ENCODE results near the gene SLX4IP. TPM values are rescaled to one million over a fixed set of nuclear protein-coding genes. Genes with fewer than 3 reads are reported as not detected.

Gene SLX4IP
- polyA plus RNA-seq, 1 experiment: 2.8 TPM

GRCh38 chr20:10501402-10501801, 66.3 kb downstream of the SLX4IP start:
- Histone ChIP-seq H3K9me3 (ENCODE audit: control insufficient read depth, insufficient read depth, low read length) (no peaks in the 10 kb centered on the region), H3K27me3 (ENCODE audit: control insufficient read depth, insufficient read depth, low read length) (no peaks in the 10 kb centered on the region), H3K4me3 (ENCODE audit: low read depth, low read length) (no peak overlapping the region), H3K27ac (ENCODE audit: low read depth, low read length) (no peak overlapping the region)
- POLR2A ChIA-PET: no interaction called here
- CTCF ChIA-PET: interaction anchor here (0.7 kb wide), 1 partner anchor 11 kb away, joined by 3 read pairs; no protein-coding TSS in a partner anchor
- DNase-seq (ENCODE audit: low read depth, low spot score): no peak
- TF ChIP-seq CTCF (IDR thresholded peaks at IDR 0.05; ENCODE audit: low read depth, low read length): no peak

- no peak for TF ChIP-seq CTCF (IDR thresholded peaks at IDR 0.05; ENCODE audit: low read depth, low read length)
- Histone ChIP-seq H3K27me3 (ENCODE audit: control insufficient read depth, insufficient read depth, low read length) (no peaks in the 10 kb centered on the region), H3K27ac (ENCODE audit: low read depth, low read length) (no peak overlapping the region), H3K4me3 (ENCODE audit: low read depth, low read length) (no peak overlapping the region), H3K9me3 (ENCODE audit: control insufficient read depth, insufficient read depth, low read length) (no peaks in the 10 kb centered on the region)
- ChIA-PET CTCF (no interaction called here), POLR2A (no interaction called here)
- no peak for DNase-seq (ENCODE audit: low read depth, low spot score)
Measured at GRCh38 chr20:10502098-10502526, 67.0 kb downstream of the SLX4IP start.

- CTCF ChIA-PET: interaction anchor here (1.6 kb wide), 1 partner anchor 77 kb away, joined by 3 read pairs; no protein-coding TSS in a partner anchor
- no peak for TF ChIP-seq CTCF (IDR thresholded peaks at IDR 0.05; ENCODE audit: low read depth, low read length)
Measured at GRCh38 chr20:10504608-10504993, 69.5 kb downstream of the SLX4IP start.

GRCh38 chr20:10504994-10505730, 70.1 kb downstream of the SLX4IP start:
- POLR2A ChIA-PET: no interaction called here
- DNase-seq (ENCODE audit: low read depth, low spot score): no peak

More at GRCh38 chr20:10504608-10504993, 69.5 kb downstream of the SLX4IP start:
- no peak for DNase-seq (ENCODE audit: low read depth, low spot score)
- Histone ChIP-seq H3K27ac (ENCODE audit: low read depth, low read length) (no peak overlapping the region), H3K27me3 (ENCODE audit: control insufficient read depth, insufficient read depth, low read length) (no peaks in the 10 kb centered on the region), H3K4me3 (ENCODE audit: low read depth, low read length) (no peak overlapping the region), H3K9me3 (ENCODE audit: control insufficient read depth, insufficient read depth, low read length) (no peaks in the 10 kb centered on the region)
- POLR2A ChIA-PET: no interaction called here

More at GRCh38 chr20:10504994-10505730, 70.1 kb downstream of the SLX4IP start:
- H3K9me3 ChIP-seq (ENCODE audit: control insufficient read depth, insufficient read depth, low read length): no peaks in the 10 kb centered on the region
- CTCF ChIA-PET: interaction anchor here (1.6 kb wide), 1 partner anchor 78 kb away, joined by 3 read pairs; no protein-coding TSS in a partner anchor
- H3K27ac ChIP-seq (ENCODE audit: low read depth, low read length): no peak overlapping the region
- no peaks in the 10 kb centered on the region for H3K27me3 ChIP-seq (ENCODE audit: control insufficient read depth, insufficient read depth, low read length)
- no peak overlapping the region for H3K4me3 ChIP-seq (ENCODE audit: low read depth, low read length)
- TF ChIP-seq CTCF (IDR thresholded peaks at IDR 0.05; ENCODE audit: low read depth, low read length): no peak
